ENCODE results near the gene ZC3H18. TPM values are rescaled to one million over a fixed set of nuclear protein-coding genes. Genes with fewer than 3 reads are reported as not detected.

Gene ZC3H18
- total RNA-seq, 1 donor from 2014 or later = 50.2 TPM

DNA sequence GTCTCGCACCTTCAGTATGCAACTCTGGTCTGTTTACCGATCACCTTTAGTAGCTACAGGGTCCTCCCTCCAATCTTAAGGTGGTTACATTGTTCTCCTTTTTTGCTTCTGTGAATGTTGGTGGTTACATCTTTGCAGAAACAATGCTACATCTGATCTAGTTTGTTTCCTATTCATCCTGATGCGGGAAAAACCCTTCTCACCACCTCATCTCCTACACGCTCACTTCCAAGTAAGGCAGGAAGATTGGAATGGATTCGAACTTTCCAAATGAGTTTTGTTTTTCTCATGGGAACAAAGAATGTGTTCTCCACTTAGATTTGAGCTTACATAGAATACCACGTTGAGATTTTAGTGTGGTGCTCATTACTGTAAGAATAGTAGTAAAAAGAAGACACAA lies 14.5 kb downstream of the ZC3H18 start:
- Mint-ChIP-seq H3K4me3 (ENCODE audit: unreplicated experiment) (no peak overlapping the region), H3K4me1 (ENCODE audit: unreplicated experiment) (no peaks in the 10 kb centered on the region), H3K9me3 (ENCODE audit: unreplicated experiment) (no peaks in the 10 kb centered on the region), H3K27me3 (ENCODE audit: unreplicated experiment) (no peaks in the 10 kb centered on the region), H3K27ac (ENCODE audit: unreplicated experiment) (no peak overlapping the region), H3K36me3 (ENCODE audit: unreplicated experiment) (peaks cover 29% of the 10 kb centered on the region)
- TF ChIP-seq CTCF (IDR thresholded peaks at IDR 0.05) = no peak
- DNase-seq (ENCODE audit: extremely low spot score, unreplicated experiment) = no peak

GRCh38 chr16:88585269-88585668 lies 15.1 kb downstream of the ZC3H18 start:
- H3K4me1 Mint-ChIP-seq (ENCODE audit: unreplicated experiment) = no peaks in the 10 kb centered on the region
- H3K27ac Mint-ChIP-seq (ENCODE audit: unreplicated experiment) = no peak overlapping the region
- no peak for TF ChIP-seq CTCF (IDR thresholded peaks at IDR 0.05)
- H3K4me3 Mint-ChIP-seq (ENCODE audit: unreplicated experiment) = no peak overlapping the region
- no peaks in the 10 kb centered on the region for H3K9me3 Mint-ChIP-seq (ENCODE audit: unreplicated experiment)
- no peaks in the 10 kb centered on the region for H3K27me3 Mint-ChIP-seq (ENCODE audit: unreplicated experiment)
- DNase-seq (ENCODE audit: extremely low spot score, unreplicated experiment) = no peak
- peaks cover 33% of the 10 kb centered on the region for H3K36me3 Mint-ChIP-seq (ENCODE audit: unreplicated experiment)

- Mint-ChIP-seq H3K4me3 (ENCODE audit: unreplicated experiment) (no peak overlapping the region), H3K4me1 (ENCODE audit: unreplicated experiment) (no peaks in the 10 kb centered on the region), H3K9me3 (ENCODE audit: unreplicated experiment) (no peaks in the 10 kb centered on the region), H3K27ac (ENCODE audit: unreplicated experiment) (no peak overlapping the region), H3K27me3 (ENCODE audit: unreplicated experiment) (no peaks in the 10 kb centered on the region), H3K36me3 (ENCODE audit: unreplicated experiment) (peaks cover 36% of the 10 kb centered on the region)
- TF ChIP-seq CTCF (IDR thresholded peaks at IDR 0.05) = no peak
- no peak for DNase-seq (ENCODE audit: extremely low spot score, unreplicated experiment)
These were observed 15.9 kb downstream of the ZC3H18 start for GRCh38 chr16:88585927-88586581.

- Mint-ChIP-seq H3K27me3 (ENCODE audit: unreplicated experiment) (no peaks in the 10 kb centered on the region), H3K9me3 (ENCODE audit: unreplicated experiment) (no peaks in the 10 kb centered on the region), H3K4me1 (ENCODE audit: unreplicated experiment) (no peaks in the 10 kb centered on the region), H3K36me3 (ENCODE audit: unreplicated experiment) (peaks cover 47% of the 10 kb centered on the region), H3K27ac (ENCODE audit: unreplicated experiment) (no peak overlapping the region), H3K4me3 (ENCODE audit: unreplicated experiment) (no peak overlapping the region)
- DNase-seq (ENCODE audit: extremely low spot score, unreplicated experiment) = no peak
- TF ChIP-seq CTCF (IDR thresholded peaks at IDR 0.05) = no peak
These were observed 17.9 kb downstream of the ZC3H18 start for GRCh38 chr16:88588148-88588547.

GRCh38 chr16:88588754-88589153 lies 18.6 kb downstream of the ZC3H18 start:
- H3K27ac Mint-ChIP-seq (ENCODE audit: unreplicated experiment) = no peak overlapping the region
- no peaks in the 10 kb centered on the region for H3K27me3 Mint-ChIP-seq (ENCODE audit: unreplicated experiment)

More at GRCh38 chr16:88588754-88589153, 18.6 kb downstream of the ZC3H18 start:
- peaks cover 53% of the 10 kb centered on the region for H3K36me3 Mint-ChIP-seq (ENCODE audit: unreplicated experiment)
- no peak for TF ChIP-seq CTCF (IDR thresholded peaks at IDR 0.05)
- DNase-seq (ENCODE audit: extremely low spot score, unreplicated experiment) = no peak
- H3K9me3 Mint-ChIP-seq (ENCODE audit: unreplicated experiment) = no peaks in the 10 kb centered on the region
- H3K4me1 Mint-ChIP-seq (ENCODE audit: unreplicated experiment) = no peaks in the 10 kb centered on the region
- no peak overlapping the region for H3K4me3 Mint-ChIP-seq (ENCODE audit: unreplicated experiment)

Measured in osteocyte (in vitro differentiated cells).